Gastroesophageal sphincter (tissue), 4 donors: ENCODE measurements around the gene AGBL4. TPM values are rescaled to one million over a fixed set of nuclear protein-coding genes. Genes with fewer than 3 reads are reported as not detected.
A peak's percentile ranks its signal among the peaks of the same experiment; 100 is the strongest.

ENCODE experiments used
- ATAC-seq: fragments of 150-250 bp; one replicate; pipeline ENCODE4 v1.9.1; 2016; ENCODE audit warnings: mild to moderate bottlenecking, moderate library complexity
- H3K27ac ChIP-seq, 4 donors: fragments of 200-600 bp; sonication (generic) in 3 of 4; 1 replicate in 3 of 4; 2 replicates in 1 of 4; pipeline ENCODE4 v1.5.1; 2016 to 2019
- H3K27me3 ChIP-seq: fragments of 200-600 bp; sonication (generic); one replicate; pipeline ENCODE4 v1.5.1; 2019
- H3K36me3 ChIP-seq, 2 donors: fragments of 200-600 bp; sonication (generic); one replicate each; pipeline ENCODE4 v1.5.1; 2019; ENCODE audit warnings: control low read depth in 1 of 2
- H3K4me1 ChIP-seq, 3 donors: fragments of 200-600 bp; sonication (generic); 1 replicate in 2 of 3; 2 replicates in 1 of 3; pipeline ENCODE4 v1.5.1; 2016 to 2019; ENCODE audit warnings: control low read depth in 2 of 3
- H3K4me3 ChIP-seq, 2 donors: fragments of 200-600 bp; sonication (generic); one replicate each; pipeline ENCODE4 v1.5.1; 2019; ENCODE audit warnings: mild to moderate bottlenecking in 1 of 2, moderate library complexity in 1 of 2
- H3K9me3 ChIP-seq, 3 donors: fragments of 200-600 bp; sonication (generic); one replicate each; pipeline ENCODE4 v1.5.1; 2017 to 2019; ENCODE audit warnings: control low read depth in 2 of 3
- CTCF ChIP-seq, 4 experiments: fragments of 200-600 bp in 2 of 4; fragments of 450-650 bp in 2 of 4; sonication (generic) in 1 of 4; IDR thresholded peaks; one replicate each; pipeline ENCODE4 v1.5.1; 2017 to 2019; ENCODE audit warnings: antibody characterized with exemption in 4 of 4, mild to moderate bottlenecking in 2 of 4, moderate library complexity in 2 of 4
- EP300 ChIP-seq: sonication (generic); formaldehyde crosslinking; IDR thresholded peaks from one replicate; pipeline ENCODE4 v1.6.1; 2017; ENCODE audit warnings: antibody characterized with exemption, mild to moderate bottlenecking
- POLR2A ChIP-seq, 2 donors: fragments of 450-650 bp; IDR thresholded peaks; one replicate each; pipeline ENCODE4 v1.6.1; 2017; ENCODE audit warnings: antibody characterized with exemption in 2 of 2, mild to moderate bottlenecking in 2 of 2, moderate library complexity in 1 of 2
- POLR2AphosphoS5 ChIP-seq: sonication (generic); formaldehyde crosslinking; IDR thresholded peaks from one replicate; pipeline ENCODE4 v1.6.1; 2017; ENCODE audit warnings: antibody characterized with exemption
- WGBS, 2 donors: methylation state at CpG; one replicate each; pipeline ENCODE4 v1.1.5; 2018; ENCODE audit warnings: low coverage in 1 of 2; 5-methylcytosine and 5-hydroxymethylcytosine counted together
- total RNA-seq, 4 donors: library from RNA; depleted of rRNA; stranded (reverse); fragments of >200 nt; gene quantifications; one replicate each; pipeline ENCODE4 v1.1.0, GENCODE V29; 2016

The AGBL4 gene
- total RNA-seq, 4 donors from 2014 or later = 1.6 TPM; not detected in 3

- no peaks in the 10 kb centered on the region for H3K36me3 ChIP-seq
- ATAC-seq = peak; percentile 43
- 83% methylated on average over 1 of the region's 32 CpGs; no CpG with 5 or more reads in 1 of the 2 donors for WGBS, 2 donors
- H3K27ac ChIP-seq = no peak overlapping the region
- H3K4me1 ChIP-seq = no peaks in the 10 kb centered on the region
- no peak overlapping the region for H3K4me3 ChIP-seq
- peaks cover 0 to 4% (median 0%) of the 10 kb centered on the region in 3 donors for H3K9me3 ChIP-seq
- TF ChIP-seq EP300 (no peak), POLR2AphosphoS5 (no peak), POLR2A (IDR thresholded peaks at IDR 0.05) (no peak), CTCF (IDR thresholded peaks at IDR 0.05) (no peak)
- H3K27me3 ChIP-seq = peaks cover 13% of the 10 kb centered on the region
Observed at GRCh38 chr1:48898894-48899293, 1124.9 kb downstream of the AGBL4 start.

GRCh38 chr1:48889615-48890014 is 1134.1 kb downstream of the AGBL4 start:
- no peak for ATAC-seq
- 76% methylated on average over 2 of the region's 3 CpGs; no CpG with 5 or more reads in 1 of the 2 donors for WGBS, 2 donors
- TF ChIP-seq POLR2A (IDR thresholded peaks at IDR 0.05) = no peak
- no peak for TF ChIP-seq EP300
- TF ChIP-seq CTCF (IDR thresholded peaks at IDR 0.05) = no peak
- no peak for TF ChIP-seq POLR2AphosphoS5

GRCh38 chr1:48889082-48889481 is 1134.7 kb downstream of the AGBL4 start:
- Histone ChIP-seq H3K4me1 (no peaks in the 10 kb centered on the region), H3K27me3 (no peaks in the 10 kb centered on the region), H3K9me3 (no peaks in the 10 kb centered on the region), H3K4me3 (no peak overlapping the region), H3K36me3 (no peaks in the 10 kb centered on the region), H3K27ac (no peak overlapping the region)
- no peak for ATAC-seq
- no peak for TF ChIP-seq CTCF (IDR thresholded peaks at IDR 0.05)
- no peak for TF ChIP-seq POLR2A (IDR thresholded peaks at IDR 0.05)
- no peak for TF ChIP-seq EP300
- no peak for TF ChIP-seq POLR2AphosphoS5
- 56 to 73% methylated on average over 4 of the region's 4 CpGs for WGBS, 2 donors

More at GRCh38 chr1:48889615-48890014, 1134.1 kb downstream of the AGBL4 start:
- no peaks in the 10 kb centered on the region for H3K4me1 ChIP-seq
- H3K36me3 ChIP-seq = no peaks in the 10 kb centered on the region
- H3K27ac ChIP-seq = no peak overlapping the region
- no peaks in the 10 kb centered on the region for H3K9me3 ChIP-seq
- H3K4me3 ChIP-seq = no peak overlapping the region
- no peaks in the 10 kb centered on the region for H3K27me3 ChIP-seq

- Histone ChIP-seq H3K4me3 (no peak overlapping the region), H3K36me3 (no peaks in the 10 kb centered on the region), H3K27ac (no peak overlapping the region), H3K9me3 (no peaks in the 10 kb centered on the region), H3K27me3 (peaks cover 3% of the 10 kb centered on the region), H3K4me1 (no peaks in the 10 kb centered on the region)
- TF ChIP-seq POLR2A (IDR thresholded peaks at IDR 0.05) = no peak
- no peak for TF ChIP-seq POLR2AphosphoS5
- no peak for TF ChIP-seq EP300
- TF ChIP-seq CTCF (IDR thresholded peaks at IDR 0.05) = no peak
- no peak for ATAC-seq
Observed at GRCh38 chr1:48887796-48888195, 1136.0 kb downstream of the AGBL4 start.

- no peaks in the 10 kb centered on the region for H3K36me3 ChIP-seq
- no peaks in the 10 kb centered on the region for H3K9me3 ChIP-seq
- H3K27me3 ChIP-seq = peaks cover 8% of the 10 kb centered on the region
- H3K4me1 ChIP-seq = no peaks in the 10 kb centered on the region
- ATAC-seq = no peak
- no peak for TF ChIP-seq POLR2A (IDR thresholded peaks at IDR 0.05)
- TF ChIP-seq CTCF (IDR thresholded peaks at IDR 0.05) = no peak
- no peak for TF ChIP-seq POLR2AphosphoS5
- no peak for TF ChIP-seq EP300
- H3K27ac ChIP-seq = no peak overlapping the region
- no peak overlapping the region for H3K4me3 ChIP-seq
Observed at GRCh38 chr1:48882020-48882419, 1141.7 kb downstream of the AGBL4 start.
